NT2/D1 (cell line): ENCODE measurements around the gene CACNG4.

Experiments used
- DNase-seq: peaks from one replicate; pipeline ENCODE4 v3.0.0-alpha.2; 2011; ENCODE audit warnings: low read depth, low spot score
- H3K27me3 ChIP-seq: 2 replicates; pipeline ENCODE4 v1.6.0; 2011; ENCODE audit warnings: mild to moderate bottlenecking; ENCODE audit not compliant: insufficient read length, insufficient read depth
- H3K36me3 ChIP-seq: 2 replicates; pipeline ENCODE4 v1.6.1; 2011; ENCODE audit warnings: mild to moderate bottlenecking, low read length, mixed read lengths; ENCODE audit not compliant: insufficient read depth, insufficient read length
- H3K4me1 ChIP-seq: 2 replicates; pipeline ENCODE4 v1.5.1; 2011; ENCODE audit not compliant: insufficient read depth, insufficient read length
- H3K4me3 ChIP-seq: 2 replicates; pipeline ENCODE4 v1.5.1; 2011; ENCODE audit warnings: low read depth; ENCODE audit not compliant: insufficient read length
- H3K9ac ChIP-seq: 2 replicates; pipeline ENCODE4 v1.6.0; 2011; ENCODE audit warnings: low read depth; ENCODE audit not compliant: insufficient read length
- H3K9me3 ChIP-seq: 2 replicates; pipeline ENCODE4 v1.5.1; 2011; ENCODE audit warnings: mild to moderate bottlenecking, low read length; ENCODE audit not compliant: insufficient read depth
- SUZ12 ChIP-seq: IDR thresholded peaks from 2 replicates; pipeline ENCODE4 v1.6.1; 2011; ENCODE audit not compliant: insufficient read length, insufficient read depth; ENCODE audit errors: extremely low read depth
- YY1 ChIP-seq: IDR thresholded peaks from 2 replicates; pipeline ENCODE4 v1.6.1; 2011; ENCODE audit not compliant: insufficient read length, insufficient read depth
- ZNF274 ChIP-seq: IDR thresholded peaks from 2 replicates; pipeline ENCODE4 v1.6.1; 2011; ENCODE audit warnings: mild to moderate bottlenecking, low read depth, low read length

Gene CACNG4

GRCh38 chr17:66981983-66982508, 17.5 kb downstream of the CACNG4 start:
- Histone ChIP-seq H3K36me3 (peaks cover 23% of the 10 kb centered on the region), H3K27me3 (no peaks in the 10 kb centered on the region), H3K4me1 (peaks cover 4% of the 10 kb centered on the region), H3K9me3 (peaks cover 10% of the 10 kb centered on the region; the same call in 1 of the 2 replicates), H3K4me3 (no peak overlapping the region), H3K9ac (no peak overlapping the region)
- DNase-seq: no peak
- TF ChIP-seq YY1 (no peak), ZNF274 (no peak), SUZ12 (no peak)

- Histone ChIP-seq H3K9me3 (peaks cover 10% of the 10 kb centered on the region; the same call in 1 of the 2 replicates), H3K9ac (no peak overlapping the region), H3K36me3 (peaks cover 23% of the 10 kb centered on the region), H3K4me1 (peaks cover 4% of the 10 kb centered on the region), H3K27me3 (no peaks in the 10 kb centered on the region), H3K4me3 (no peak overlapping the region)
- DNase-seq: no peak
- TF ChIP-seq ZNF274 (no peak), SUZ12 (no peak), YY1 (no peak)
These were observed 19.0 kb downstream of the CACNG4 start for GRCh38 chr17:66983414-66984021.

DNA sequence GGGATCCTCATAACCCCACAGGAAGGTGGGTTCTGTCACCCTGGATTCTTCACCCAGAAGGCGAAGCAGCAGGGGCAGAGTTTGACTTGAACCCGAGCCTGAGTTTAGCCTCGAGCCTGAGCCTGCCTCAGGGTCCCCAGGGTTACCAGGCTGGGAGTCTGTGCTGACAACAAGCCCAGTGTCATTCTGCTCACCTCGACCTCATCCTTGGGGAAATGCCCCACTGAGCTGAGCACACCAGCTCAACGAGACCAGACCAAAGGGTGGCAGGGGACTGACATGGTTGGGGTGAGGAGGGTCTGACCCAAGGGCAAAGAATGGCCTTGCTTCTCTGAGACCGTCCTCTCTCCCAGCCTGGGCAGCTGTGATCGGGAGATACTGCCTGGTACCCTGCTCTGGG, 20.2 kb downstream of the CACNG4 start:
- H3K9me3 ChIP-seq: peaks cover 10% of the 10 kb centered on the region; the same call in 1 of the 2 replicates
- no peak overlapping the region for H3K9ac ChIP-seq
- DNase-seq: no peak
- H3K27me3 ChIP-seq: no peaks in the 10 kb centered on the region
- peaks cover 23% of the 10 kb centered on the region for H3K36me3 ChIP-seq
- H3K4me1 ChIP-seq: no peaks in the 10 kb centered on the region
- no peak overlapping the region for H3K4me3 ChIP-seq
- no peak for TF ChIP-seq ZNF274
- no peak for TF ChIP-seq SUZ12
- TF ChIP-seq YY1: no peak

DNA sequence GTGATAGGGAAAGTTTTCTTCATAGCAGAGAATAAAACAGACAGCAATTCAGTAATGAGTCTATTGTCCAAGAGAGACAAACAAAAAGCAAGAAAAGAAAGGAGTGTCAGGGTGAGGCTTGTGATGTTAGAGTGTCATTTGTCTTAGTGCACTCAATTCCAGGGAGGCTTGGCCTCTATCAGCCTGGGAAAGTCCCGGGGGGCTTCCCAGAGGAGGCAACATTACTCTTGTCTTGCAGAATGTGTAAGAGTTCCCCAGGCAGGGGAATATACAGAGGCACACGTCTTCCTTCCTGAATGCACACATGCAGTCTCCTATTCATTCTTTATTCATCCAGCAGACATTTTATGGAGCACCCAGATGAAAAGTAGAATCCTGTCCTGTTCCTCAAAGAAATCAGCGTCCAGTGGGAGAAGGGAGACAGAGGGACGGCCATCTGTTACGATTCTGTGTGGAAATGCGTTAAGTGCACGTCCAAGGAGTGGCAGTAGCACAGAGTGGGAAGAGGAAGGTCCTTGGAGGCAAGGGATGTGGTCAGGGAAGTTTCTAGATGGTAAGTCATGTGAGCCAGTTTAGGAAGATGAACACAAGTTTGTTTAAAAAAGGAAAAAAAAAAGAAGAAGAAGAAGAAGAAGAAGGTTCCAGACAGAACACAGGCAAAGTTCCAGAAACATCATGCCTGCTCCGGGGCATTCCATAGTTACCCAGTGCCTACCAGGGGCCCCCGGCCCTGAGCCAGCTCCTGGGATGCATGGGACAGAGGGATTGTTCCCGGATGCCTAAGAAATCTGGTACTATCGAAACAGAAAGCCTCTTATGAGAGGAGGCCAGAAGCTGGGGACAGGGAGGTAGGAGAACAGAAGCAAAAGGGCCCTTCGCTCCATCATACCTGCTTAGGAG, 21.1 kb downstream of the CACNG4 start:
- Histone ChIP-seq H3K36me3 (peaks cover 23% of the 10 kb centered on the region), H3K9me3 (peaks cover 10% of the 10 kb centered on the region; the same call in 1 of the 2 replicates), H3K4me1 (no peaks in the 10 kb centered on the region), H3K9ac (no peak overlapping the region), H3K27me3 (no peaks in the 10 kb centered on the region), H3K4me3 (no peak overlapping the region)
- TF ChIP-seq SUZ12: no peak
- TF ChIP-seq ZNF274: no peak
- TF ChIP-seq YY1: no peak
- no peak for DNase-seq

DNA sequence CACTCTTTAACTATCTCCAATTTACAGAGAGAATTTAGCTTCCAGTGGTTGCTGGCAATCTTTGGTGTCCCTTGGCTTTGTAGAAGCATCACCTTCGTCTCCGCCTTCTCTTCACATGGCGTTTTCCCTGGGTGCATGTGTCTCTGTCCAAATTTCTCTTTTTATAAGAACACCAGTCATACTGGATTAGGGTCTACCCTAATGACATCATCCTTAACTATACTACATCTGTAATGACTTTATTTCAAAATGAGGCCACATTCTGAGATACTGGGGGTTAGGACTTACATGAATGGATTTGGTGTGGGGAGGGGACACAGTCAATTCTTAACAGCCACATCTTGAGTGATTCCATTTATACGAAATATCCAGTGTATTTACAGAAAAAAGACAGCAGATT, 22.2 kb downstream of the CACNG4 start:
- H3K9ac ChIP-seq: no peak overlapping the region
- no peak for DNase-seq
- H3K9me3 ChIP-seq: peaks cover 7% of the 10 kb centered on the region; the same call in 1 of the 2 replicates
- H3K4me1 ChIP-seq: no peaks in the 10 kb centered on the region
- H3K27me3 ChIP-seq: no peaks in the 10 kb centered on the region
- H3K4me3 ChIP-seq: no peak overlapping the region
- peaks cover 24% of the 10 kb centered on the region for H3K36me3 ChIP-seq
- TF ChIP-seq SUZ12 (no peak), ZNF274 (no peak), YY1 (no peak)

- H3K9ac ChIP-seq: no peak overlapping the region
- peaks cover 23% of the 10 kb centered on the region for H3K36me3 ChIP-seq
- H3K27me3 ChIP-seq: no peaks in the 10 kb centered on the region
- TF ChIP-seq ZNF274 (no peak), YY1 (no peak), SUZ12 (no peak)
- H3K9me3 ChIP-seq: peaks cover 2% of the 10 kb centered on the region; the same call in 1 of the 2 replicates
- H3K4me1 ChIP-seq: no peaks in the 10 kb centered on the region
- DNase-seq: no peak
- no peak overlapping the region for H3K4me3 ChIP-seq
These were observed 22.6 kb downstream of the CACNG4 start for GRCh38 chr17:66987059-66987616.
